Immature natural killer cell (primary cell): ENCODE data around the gene TMEM128. TPM values are rescaled to one million over a fixed set of nuclear protein-coding genes. Genes with fewer than 3 reads are reported as not detected.
"Not testable (repeated sequence)": the region's sequence is repeated elsewhere in the genome, so short reads cannot be mapped to it uniquely, and the experiment has no call there.

Experiments used
- DNase-seq, 3 donors: peaks; one replicate each; pipeline ENCODE4 v3.0.0; 2022; ENCODE audit warnings: mixed read lengths in 1 of 3
- H3K27ac Mint-ChIP-seq, 6 donors: one replicate each; pipeline ENCODE4 v1.8.0; 2020; ENCODE audit warnings: mixed read lengths in 6 of 6, mild to moderate bottlenecking in 5 of 6, inconsistent platforms in 4 of 6, moderate library complexity in 3 of 6
- H3K27me3 Mint-ChIP-seq, 3 donors: one replicate each; pipeline ENCODE4 v1.8.0; 2020 to 2021; ENCODE audit warnings: low read depth in 3 of 3, mild to moderate bottlenecking in 3 of 3, mixed read lengths in 3 of 3, moderate library complexity in 3 of 3, inconsistent platforms in 1 of 3
- H3K36me3 Mint-ChIP-seq, 3 donors: one replicate each; pipeline ENCODE4 v1.8.0; 2020; ENCODE audit warnings: mixed read lengths in 3 of 3, inconsistent platforms in 2 of 3, mild to moderate bottlenecking in 2 of 3
- H3K4me1 Mint-ChIP-seq, 2 donors: one replicate each; pipeline ENCODE4 v1.8.0; 2020; ENCODE audit warnings: inconsistent platforms in 2 of 2, mild to moderate bottlenecking in 2 of 2, mixed read lengths in 2 of 2, moderate library complexity in 1 of 2
- H3K4me3 Mint-ChIP-seq, 5 donors: one replicate each; pipeline ENCODE4 v1.8.0; 2020; ENCODE audit warnings: mild to moderate bottlenecking in 5 of 5, mixed read lengths in 5 of 5, inconsistent platforms in 3 of 5, moderate library complexity in 3 of 5
- H3K9me3 Mint-ChIP-seq, 6 donors: one replicate each; pipeline ENCODE4 v1.8.0; 2020; ENCODE audit warnings: mild to moderate bottlenecking in 6 of 6, mixed read lengths in 6 of 6, inconsistent platforms in 4 of 6, moderate library complexity in 3 of 6
- polyA plus RNA-seq, 3 donors: library from polyadenylated mRNA; unstranded; fragments of 300-500 nt; fragmentation: Illumina TruSeq; gene quantifications; one replicate each; pipeline ENCODE4 v1.2.3, GENCODE V29; 2021

The TMEM128 gene
- polyA plus RNA-seq, 3 donors from 2014 or later: 36.4 to 45.6 (median 41.0) TPM

- no peak for DNase-seq
- H3K36me3 Mint-ChIP-seq: no peaks in the 10 kb centered on the region
- H3K27ac Mint-ChIP-seq: no peak overlapping the region
- H3K9me3 Mint-ChIP-seq: no peaks in the 10 kb centered on the region
- H3K4me3 Mint-ChIP-seq: no peak overlapping the region
- peaks cover 0 to 17% (median 1%) of the 10 kb centered on the region in 3 donors for H3K27me3 Mint-ChIP-seq
- no peaks in the 10 kb centered on the region for H3K4me1 Mint-ChIP-seq
Observed at GRCh38 chr4:4203688-4204400, 44.2 kb downstream of the TMEM128 start.

- Mint-ChIP-seq H3K4me3 (no peak overlapping the region), H3K27me3 (peaks cover 0 to 21% (median 1%) of the 10 kb centered on the region in 3 donors)
Observed at GRCh38 chr4:4202510-4202909, 45.5 kb downstream of the TMEM128 start.

GRCh38 chr4:4200624-4201023 lies 47.4 kb downstream of the TMEM128 start:
- Mint-ChIP-seq H3K27ac (no peak overlapping the region), H3K36me3 (no peaks in the 10 kb centered on the region), H3K4me1 (no peaks in the 10 kb centered on the region), H3K4me3 (no peak overlapping the region), H3K27me3 (peaks cover 0 to 26% (median 3%) of the 10 kb centered on the region in 3 donors), H3K9me3 (no peaks in the 10 kb centered on the region)
- no peak for DNase-seq

More at GRCh38 chr4:4202510-4202909, 45.5 kb downstream of the TMEM128 start:
- Mint-ChIP-seq H3K9me3 (no peaks in the 10 kb centered on the region), H3K27ac (no peak overlapping the region), H3K4me1 (no peaks in the 10 kb centered on the region), H3K36me3 (no peaks in the 10 kb centered on the region)
- no peak for DNase-seq

- H3K27me3 Mint-ChIP-seq: peaks cover 6 to 20% (median 7%) of the 10 kb centered on the region in 3 donors
- no peaks in the 10 kb centered on the region for H3K36me3 Mint-ChIP-seq
- no peaks in the 10 kb centered on the region for H3K9me3 Mint-ChIP-seq
- H3K27ac Mint-ChIP-seq: no peak overlapping the region
- H3K4me1 Mint-ChIP-seq: no peaks in the 10 kb centered on the region
- DNase-seq: no peak
- no peak overlapping the region for H3K4me3 Mint-ChIP-seq
Observed at GRCh38 chr4:4195354-4195753, 52.7 kb downstream of the TMEM128 start.

- not testable (repeated sequence) for DNase-seq, H3K27ac Mint-ChIP-seq, H3K36me3 Mint-ChIP-seq, H3K4me3 Mint-ChIP-seq, H3K9me3 Mint-ChIP-seq, H3K4me1 Mint-ChIP-seq
- H3K27me3 Mint-ChIP-seq: peaks cover 2 to 13% (median 8%) of the 10 kb centered on the region in 3 donors
Observed at GRCh38 chr4:4188557-4188956, 59.5 kb downstream of the TMEM128 start.

Other genes starting within 250 kb of the TMEM128 start
- gene OTOP1, start 21.3 kb downstream of the TMEM128 start, polyA plus RNA-seq: not detected
- gene LYAR, start 41.9 kb upstream of the TMEM128 start, polyA plus RNA-seq: 10 to 100 TPM; 48.8 to 60.7 (median 54.6) TPM
- 1 to 10 TPM; 3.2 to 6.9 (median 4.6) TPM for gene ZBTB49, start 42.0 kb upstream of the TMEM128 start, polyA plus RNA-seq
- gene NSG1, start 138.9 kb upstream of the TMEM128 start, polyA plus RNA-seq: 1 to 10 TPM; 2.5 to 7.9 (median 4.5) TPM